Right ventricle myocardium superior (tissue), 1 donor: ENCODE data around the gene ZNF143. TPM values are rescaled to one million over a fixed set of nuclear protein-coding genes. Genes with fewer than 3 reads are reported as not detected.
"Not testable (repeated sequence)": the region's sequence is repeated elsewhere in the genome, so short reads cannot be mapped to it uniquely, and the experiment has no call there.

ENCODE experiments used
- ATAC-seq: fragments of 200-7000 bp; cut with Tn5 transposase; one replicate; pipeline ENCODE4 v1.9.1; 2020; ENCODE audit warnings: mild to moderate bottlenecking; ENCODE audit not compliant: poor library complexity
- DNase-seq: peaks from one replicate; pipeline ENCODE4 v3.0.0-alpha.2; 2020
- intact Hi-C: fragments of 100-400 bp; cut with DNase I; formaldehyde crosslinking; loops from one replicate; pipeline ENCODE4 v1.11.2; 2022
- long read RNA-seq: library from polyadenylated mRNA; unstranded; transcript quantifications from one replicate; pipeline ENCODE4 v2.0.0, GENCODE V29; 2021
- total RNA-seq: library from RNA; stranded (reverse); fragmentation: NEBNext Ultra II Directional; extraction: Animal tissue kit (Norgen Biotek cat#: 25700); gene quantifications from one replicate; pipeline ENCODE4 v1.2.1, GENCODE V29; 2021
- donor health status: DM: no; HTN: yes; CAD: no; lungs with severe emphysema.

The ZNF143 gene
- 25.3 TPM for total RNA-seq
- long read RNA-seq, transcript ZNF143-213 (16 exons, 2,022 nt), result minor isoform, 7 of 29 reads
- long read RNA-seq, transcript ZNF143-203 (16 exons, 2,947 nt), result major isoform, 16 of 29 reads
- long read RNA-seq, partial matches to known transcripts, result 0 of 29 reads
- long read RNA-seq, other reads (novel, unspliced or antisense), result 6 of 29 reads

DNA sequence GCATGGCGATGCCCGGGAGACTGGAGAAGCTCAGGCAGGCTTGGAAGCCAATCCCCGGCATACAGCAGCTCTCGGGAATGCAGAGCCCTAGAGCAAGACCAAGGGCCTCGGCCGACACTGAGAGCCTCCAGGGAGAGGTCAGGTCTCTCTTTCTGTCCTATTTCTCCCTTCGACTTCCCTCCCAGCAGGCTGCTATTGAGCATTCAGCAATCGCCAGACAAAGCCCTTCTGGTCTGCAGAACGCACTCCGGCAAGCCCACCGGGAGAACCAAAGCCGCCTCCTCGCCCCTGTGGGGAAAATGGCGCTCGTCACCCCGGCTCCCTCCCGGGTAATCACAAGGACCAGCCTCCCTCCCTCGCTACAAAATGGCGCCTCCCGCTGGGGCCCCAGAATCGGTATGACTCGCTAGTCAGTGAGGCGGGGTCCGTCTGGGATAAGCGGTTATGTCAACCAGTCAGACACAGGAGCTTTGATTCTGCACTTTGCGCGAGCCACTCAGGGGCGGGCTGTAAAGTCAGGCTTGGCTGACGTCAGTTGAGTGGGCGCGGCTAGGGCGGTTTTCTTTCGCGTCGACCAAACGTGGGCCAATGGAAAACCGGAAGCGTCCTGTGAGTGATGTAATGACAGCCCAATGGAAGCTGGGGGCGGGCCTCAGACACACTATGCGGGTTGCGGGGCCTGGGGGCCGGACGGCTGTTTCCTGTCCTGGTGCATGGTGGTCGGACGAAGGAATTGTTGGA is at the start of gene ZNF143:
Gene ZNF143, plus strand, starts transcription at position 691 of the 741 bp plus-strand sequence. CDS start 10,297 bp downstream, outside the sequence.
- DNase-seq (peak; percentile 100), ATAC-seq (peak; percentile 97)
- intact Hi-C loops, result no loop called here

DNA sequence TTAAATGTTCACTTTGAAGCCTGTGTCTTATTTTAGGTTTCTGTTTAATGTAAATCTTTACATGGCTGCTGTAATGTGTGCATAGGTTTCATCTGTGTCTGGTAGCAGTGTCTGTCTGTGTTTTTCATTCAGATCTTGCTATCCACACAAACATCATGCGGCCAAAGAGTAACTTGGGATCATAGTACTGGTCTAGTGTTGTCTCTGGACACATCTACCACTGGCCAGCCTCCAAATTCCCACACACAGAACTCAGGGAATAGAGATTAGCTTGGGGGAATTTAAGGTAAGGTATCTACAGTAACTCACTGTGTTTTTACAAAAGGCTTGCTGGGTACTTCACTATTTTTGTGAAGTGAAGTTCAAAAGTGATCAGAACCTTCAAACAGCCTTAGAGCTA is 32.1 kb upstream of the ZNF143 start:
- ATAC-seq (no peak), DNase-seq (no peak)
- intact Hi-C loops, result no loop called here

DNA sequence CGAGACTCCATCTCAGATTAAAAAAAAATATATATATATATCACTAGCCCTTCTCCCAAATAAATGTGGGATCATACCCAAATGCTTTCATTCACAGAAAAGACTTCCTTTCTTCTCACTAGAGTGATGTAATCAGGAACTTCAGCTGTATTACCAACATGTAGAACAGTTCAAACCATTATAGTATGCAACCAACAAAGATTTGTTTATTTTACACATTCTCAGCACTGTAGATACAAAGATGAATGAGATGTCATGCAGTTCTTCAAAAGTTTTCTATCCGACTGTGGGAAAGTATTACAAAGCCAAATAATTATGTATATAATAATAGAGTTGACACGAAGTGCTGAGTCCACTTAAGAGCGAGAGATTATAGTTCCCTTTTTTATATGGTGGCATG is 22.2 kb upstream of the ZNF143 start:
- ATAC-seq (no peak), DNase-seq (no peak)
- intact Hi-C loops, result no loop called here

DNA sequence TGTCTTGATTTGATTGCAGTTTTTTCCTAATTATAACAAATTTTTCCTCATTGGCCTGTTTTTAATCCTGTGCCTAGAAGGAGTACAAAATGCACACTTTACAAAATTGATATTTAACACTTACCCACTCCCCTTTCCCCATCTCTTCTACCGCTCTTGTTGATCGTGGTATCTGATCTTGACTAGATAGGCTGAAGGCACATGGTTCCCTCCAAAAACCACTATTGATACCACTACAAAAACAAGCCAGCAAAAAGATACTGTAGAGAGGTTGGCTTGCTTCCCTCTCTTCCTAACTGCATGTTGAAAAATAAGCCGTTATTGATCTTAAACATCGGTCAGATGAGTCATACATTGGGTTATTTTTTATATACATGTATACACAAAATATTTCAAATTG is 14.6 kb upstream of the ZNF143 start:
- intact Hi-C loops, result no loop called here
- DNase-seq, result no peak
- no peak for ATAC-seq

DNA sequence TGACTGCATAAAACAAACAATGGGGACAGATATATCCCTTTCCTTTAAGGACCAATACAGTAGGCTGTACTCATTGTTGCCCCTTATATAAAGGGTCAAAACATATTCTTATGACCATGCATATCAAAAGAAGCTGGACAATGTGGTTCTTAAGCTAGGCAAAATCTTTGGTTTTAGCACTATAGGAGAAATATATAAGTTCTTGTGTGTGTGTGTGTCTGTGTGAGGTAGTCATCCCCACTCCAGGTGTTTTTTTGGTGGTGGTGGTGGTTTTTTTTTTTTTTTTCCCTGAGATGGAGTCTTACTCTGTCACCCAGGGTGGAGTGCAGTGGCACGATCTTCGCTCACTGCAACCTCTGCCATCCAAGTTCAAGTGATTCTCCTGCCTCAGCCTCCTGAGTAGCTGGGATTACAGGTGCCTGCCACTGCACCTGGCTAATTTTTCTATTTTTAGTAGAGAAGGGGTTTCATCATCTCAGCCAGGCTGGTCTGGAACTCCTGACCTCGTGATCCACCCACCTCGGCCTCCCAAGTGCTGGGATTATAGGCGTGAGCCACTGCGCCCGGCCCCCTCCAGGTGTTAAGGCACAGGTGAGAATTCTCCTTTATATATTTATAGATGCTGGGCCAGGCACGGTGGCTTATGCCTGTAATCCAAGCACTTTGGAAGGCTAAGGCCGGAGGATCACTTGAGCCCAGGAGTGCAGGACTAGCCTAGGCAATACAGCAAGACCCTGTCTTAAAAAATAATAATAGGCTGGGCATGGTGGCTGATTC is 12.0 kb upstream of the ZNF143 start:
- DNase-seq, result no peak
- intact Hi-C loops, result no loop called here
- ATAC-seq, result no peak

DNA sequence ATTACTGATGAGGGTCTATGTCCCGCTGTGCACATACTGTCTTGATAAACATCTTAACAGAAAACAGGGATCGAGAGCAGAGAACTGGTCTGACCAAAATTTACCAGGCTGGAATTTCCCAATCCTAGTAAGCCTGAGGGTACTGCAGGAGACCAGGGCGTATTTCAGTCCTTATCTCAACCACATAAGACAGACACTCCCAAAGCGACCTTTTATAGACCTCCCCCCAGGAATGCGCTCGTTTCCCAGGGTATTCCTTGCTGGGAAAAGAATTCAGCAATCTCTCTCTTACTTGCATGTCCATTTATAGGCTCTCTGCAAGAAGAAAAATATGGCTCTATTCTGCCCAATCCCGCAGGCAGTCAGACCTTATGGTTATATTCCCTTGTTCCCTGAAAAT is 8.8 kb upstream of the ZNF143 start:
- ATAC-seq, DNase-seq, intact Hi-C loops: not testable (repeated sequence)

DNA sequence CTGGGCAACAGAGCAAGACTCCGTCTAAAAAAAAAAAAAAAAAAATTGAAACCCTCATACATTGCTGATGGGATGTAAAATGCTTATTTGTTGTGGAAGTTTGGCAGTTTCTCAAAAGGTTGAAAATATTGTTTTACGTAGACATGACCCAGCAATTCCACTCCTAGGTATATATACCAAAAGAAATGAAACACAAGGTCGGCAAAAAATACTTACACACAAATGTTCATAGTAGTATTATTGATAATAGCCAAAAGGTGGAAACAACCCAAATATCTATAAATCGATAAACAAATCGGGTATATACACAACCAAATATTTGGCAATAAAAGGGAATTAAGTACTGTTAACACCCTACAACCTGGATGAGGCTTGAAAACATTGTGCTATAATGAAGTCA is 5.1 kb upstream of the ZNF143 start:
- no peak for ATAC-seq
- no peak for DNase-seq
- intact Hi-C loops, result no loop called here

DNA sequence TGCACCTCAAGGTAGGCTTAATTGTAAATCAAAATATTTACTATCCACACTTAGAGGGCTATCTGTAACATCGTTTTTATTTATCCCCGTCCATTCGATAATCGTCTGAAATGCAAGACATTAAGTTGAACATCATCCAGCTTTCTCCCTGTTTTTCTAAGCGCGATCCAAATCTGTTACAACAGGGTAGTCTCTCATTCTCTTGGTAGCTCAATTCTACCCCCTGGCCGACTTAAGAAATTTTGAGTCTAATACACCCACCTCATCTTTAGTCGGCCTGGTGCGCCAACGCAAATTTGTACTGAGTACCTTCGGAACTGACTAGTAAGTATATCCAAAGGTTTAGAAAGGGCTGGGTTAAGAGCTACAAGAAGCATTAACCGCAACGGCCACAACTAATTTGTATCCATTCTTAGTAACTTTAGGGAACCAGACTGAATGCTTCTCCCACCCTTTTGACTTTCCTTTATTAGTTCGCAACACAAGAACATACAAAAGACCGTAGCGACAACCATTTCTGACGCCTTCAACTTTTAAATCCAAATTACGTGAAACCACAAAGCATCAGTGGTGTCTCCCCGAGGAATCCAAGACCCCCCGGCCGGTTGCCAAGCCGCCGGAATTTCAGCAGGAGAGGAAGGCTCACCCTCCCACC is 1.0 kb upstream of the ZNF143 start:
- intact Hi-C loops, result no loop called here
- no peak for ATAC-seq
- DNase-seq, result peak; percentile 67

DNA sequence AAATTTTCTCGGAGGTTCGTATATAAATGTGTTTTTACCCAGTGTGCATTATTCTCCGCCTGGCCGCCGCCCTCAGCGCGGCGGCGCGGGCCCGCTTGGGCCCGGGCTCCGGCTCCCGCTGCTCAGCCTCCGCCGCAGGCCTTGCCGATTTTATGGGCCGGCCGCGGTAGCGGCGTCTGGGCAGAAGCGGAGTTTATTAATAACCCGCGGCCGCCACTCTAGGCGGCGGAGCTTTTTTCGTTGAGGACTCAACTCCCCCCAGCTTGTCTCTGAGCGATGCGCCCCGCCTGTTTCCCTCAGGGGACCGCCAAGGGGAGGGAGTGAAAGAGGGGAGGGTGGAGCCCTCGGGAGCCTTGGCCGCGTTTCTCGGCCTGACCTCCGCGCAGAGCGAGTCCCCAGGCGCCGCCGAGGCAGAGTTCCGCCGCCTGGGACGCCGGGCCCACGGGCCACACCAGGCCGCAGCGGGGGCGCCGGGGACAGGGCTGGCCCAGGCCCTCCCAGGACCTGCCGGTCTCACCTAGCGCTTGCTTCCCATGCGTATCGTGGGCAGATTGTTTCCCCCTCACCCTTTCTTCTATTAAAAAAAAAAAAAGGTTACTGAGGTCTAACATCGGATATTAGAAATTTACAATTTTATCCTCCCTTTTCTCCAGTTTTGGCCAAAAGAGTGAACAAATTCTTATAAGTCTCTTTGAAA is 399 bp downstream of the ZNF143 start:
- peak; percentile 86 for ATAC-seq
- intact Hi-C loops, result no loop called here
- DNase-seq, result peak; percentile 93

DNA sequence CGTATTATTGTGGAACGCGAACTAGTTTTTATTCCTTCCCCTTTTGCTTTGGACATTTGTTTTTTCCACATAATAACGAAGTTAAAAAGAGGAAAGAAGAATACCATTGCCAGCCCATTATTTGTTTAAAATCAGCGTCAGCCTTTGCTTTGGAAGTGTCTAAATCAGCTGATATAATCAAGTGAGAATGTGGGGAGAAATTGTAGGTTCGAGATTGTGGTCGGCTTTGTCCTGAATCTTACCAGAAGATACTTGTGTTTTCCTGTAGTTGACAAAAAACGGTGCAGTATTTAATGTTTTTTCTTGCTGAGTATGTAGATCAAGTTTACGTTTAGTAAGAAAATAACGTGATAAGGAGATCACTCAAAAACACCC is 935 bp downstream of the ZNF143 start:
- no peak for ATAC-seq
- no peak for DNase-seq
- intact Hi-C loops, result no loop called here

DNA sequence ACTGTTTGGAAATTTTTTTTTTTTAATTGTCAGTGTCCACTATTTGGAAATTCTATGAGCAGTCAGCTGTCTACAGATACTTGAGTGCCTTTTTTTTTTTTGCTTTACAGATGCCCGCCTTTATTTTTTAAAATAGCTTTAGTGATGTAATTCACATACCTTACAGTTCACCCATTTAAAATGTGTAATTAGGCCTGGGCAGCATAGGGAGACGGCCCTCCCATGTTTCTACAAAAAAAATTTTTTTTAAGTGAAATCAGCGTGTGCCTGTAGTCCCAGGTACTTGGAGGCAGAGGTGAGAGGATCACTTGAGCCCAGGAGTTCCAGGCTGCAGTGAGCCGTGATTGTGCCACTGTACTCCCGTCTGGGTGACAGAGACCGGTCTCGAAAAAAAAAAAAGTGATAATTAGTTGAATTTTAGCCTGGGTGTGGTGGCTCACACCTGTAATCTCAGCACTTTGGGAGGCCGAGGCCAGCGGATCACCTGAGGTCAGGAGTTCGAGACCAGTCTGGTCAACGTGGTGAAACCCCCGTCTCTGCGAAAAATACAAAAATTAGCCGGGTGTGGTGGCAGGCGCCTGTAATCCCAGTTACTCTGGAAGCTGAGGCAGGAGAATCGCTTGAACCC is 1.5 kb downstream of the ZNF143 start:
- DNase-seq, result no peak
- ATAC-seq, result no peak
- intact Hi-C loops, result no loop called here

DNA sequence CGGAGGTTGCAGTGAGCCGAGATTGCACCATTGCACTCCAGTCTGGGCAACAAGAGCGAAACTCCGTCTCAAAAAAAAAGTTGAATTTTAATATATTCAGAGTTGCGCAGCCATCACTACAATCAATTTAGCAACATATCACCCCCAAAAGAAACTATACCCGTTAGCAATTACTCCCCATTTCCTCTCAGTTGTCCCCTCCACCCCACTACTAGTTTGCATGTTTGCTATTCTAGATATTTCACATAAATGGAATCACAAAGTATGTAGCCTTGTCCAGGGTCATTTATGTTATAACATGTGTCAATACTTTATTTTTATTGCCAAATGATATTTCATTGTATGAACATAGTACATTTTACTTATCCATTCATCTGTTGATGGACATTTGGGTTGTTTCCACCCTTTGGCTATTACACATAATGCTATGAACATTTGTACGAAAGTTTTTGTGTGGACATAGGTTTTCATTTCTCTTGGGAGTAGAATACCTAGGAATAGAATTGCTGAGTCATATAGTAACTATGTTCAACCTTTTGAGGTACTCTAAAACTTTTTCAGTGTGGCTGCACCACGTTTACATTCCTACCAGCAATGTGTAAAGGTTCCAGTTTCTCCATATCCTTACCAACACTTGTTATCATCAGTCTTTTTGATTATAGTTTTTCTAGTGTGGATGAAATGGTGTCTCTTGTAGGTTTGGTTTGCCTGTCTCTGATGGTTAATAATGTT is 2.2 kb downstream of the ZNF143 start:
- intact Hi-C loops, result no loop called here
- DNase-seq (no peak), ATAC-seq (no peak)

DNA sequence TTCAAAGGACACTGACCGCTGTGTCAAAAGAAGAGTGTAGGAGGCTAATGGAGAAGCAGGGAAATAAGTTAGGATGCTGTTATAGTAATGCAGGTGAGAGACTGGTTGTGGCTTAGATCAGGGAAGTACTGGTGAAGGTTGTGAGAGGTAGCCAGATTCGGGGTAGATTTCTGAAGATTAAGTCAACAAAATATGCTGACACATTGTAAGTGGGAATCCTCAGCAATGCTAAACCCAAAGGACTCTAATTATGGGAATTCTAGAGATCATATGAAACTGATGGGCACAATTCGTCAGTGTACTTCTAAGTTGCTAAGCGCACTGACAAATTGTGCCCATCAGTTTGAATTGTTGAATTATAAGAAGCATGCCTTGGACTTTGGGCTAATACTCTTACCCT is 10.0 kb downstream of the ZNF143 start:
- intact Hi-C loops, result no loop called here
- no peak for ATAC-seq
- DNase-seq, result no peak

DNA sequence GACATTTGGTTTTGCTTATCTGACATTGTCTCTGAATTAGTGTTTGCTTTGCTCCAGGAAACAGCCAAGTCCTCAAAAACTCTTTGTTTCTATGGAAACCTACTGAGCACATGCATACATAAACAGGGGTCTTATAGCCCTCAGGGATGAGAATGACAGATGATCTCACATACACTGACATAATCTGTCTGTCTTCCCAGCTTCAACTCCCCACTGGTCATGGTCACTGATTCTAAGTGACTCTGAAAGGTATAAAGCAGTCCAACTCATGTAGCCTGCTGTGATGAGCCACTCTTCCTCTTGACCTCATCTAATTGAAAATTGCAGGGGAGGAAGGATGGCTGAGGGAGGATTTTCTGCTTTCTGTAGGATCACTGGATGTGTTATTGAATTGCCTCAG is 12.6 kb downstream of the ZNF143 start:
- intact Hi-C loops, result no loop called here
- DNase-seq (no peak), ATAC-seq (no peak)

DNA sequence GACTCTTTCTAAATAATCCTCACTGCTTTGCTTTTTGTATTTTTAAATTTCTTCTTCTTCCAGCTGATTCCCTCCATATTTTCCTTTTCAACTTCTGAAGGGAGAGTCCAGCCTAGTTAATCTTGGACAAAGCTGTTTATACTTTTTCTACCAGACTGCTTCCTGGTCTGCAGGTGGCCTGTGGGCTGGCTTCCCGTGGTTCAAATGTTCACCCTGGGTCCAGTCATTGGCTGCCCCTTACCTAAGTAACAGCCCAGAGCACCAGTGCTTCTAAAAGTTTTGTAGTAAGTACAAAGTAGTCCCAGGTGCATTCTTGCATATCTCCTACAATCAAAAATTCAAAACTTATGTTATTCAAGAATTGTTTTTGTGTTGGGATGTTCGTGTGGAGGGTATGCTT is 19.1 kb downstream of the ZNF143 start:
- no peak for DNase-seq
- ATAC-seq, result no peak
- intact Hi-C loops, result no loop called here

DNA sequence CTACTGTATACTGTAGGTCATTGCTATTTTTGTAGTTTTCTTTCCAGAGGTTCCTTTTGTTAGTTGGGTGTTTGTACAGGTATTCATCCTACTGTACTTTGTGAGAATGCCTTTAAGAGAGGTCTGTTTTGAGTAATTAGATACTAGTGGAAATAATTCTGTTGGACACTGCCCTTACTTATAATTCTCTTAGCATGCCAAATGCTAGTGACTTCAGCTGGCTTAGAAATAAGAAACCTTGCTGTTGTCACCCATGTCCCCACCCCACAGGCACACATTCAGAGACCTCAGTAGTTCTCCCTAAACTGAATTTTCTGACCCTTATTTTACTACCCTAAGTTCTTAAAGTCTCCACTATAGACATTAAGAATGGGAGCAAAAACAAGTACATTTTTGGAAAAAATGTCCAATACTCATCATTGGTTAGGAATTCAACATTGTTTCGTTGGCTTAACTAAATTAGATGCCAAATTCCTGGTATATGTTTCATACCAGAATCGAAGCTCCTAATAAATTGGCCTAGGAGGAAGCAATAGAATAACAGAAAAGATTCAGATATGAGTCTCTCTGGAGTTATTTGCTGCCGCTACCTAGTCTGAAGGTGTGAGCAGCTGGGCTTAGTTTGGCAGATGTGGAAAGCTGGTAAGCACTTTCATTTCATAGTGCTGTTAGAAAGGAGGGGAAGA is 28.4 kb downstream of the ZNF143 start:
- no peak for ATAC-seq
- intact Hi-C loops, result no loop called here
- DNase-seq, result no peak

DNA sequence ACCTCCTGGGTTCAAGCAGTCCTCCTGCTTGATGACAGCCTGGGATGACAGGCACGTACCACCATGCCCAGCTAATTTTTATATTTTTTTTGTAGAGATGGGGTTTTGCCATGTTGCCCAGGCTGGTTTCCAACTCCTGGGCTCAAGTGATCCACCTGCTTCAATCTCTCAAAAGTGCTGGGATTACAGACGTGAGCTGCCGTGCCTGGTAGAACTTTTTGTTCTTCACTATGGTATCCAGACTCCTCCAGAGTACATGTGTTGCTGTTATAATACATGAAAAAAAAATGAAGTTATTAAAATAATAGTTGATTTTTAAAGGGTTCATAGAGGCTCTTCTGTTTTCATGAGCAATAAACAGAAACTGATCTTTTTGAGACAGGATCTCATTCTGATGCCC is 29.6 kb downstream of the ZNF143 start:
- intact Hi-C loops, result no loop called here
- no peak for DNase-seq
- no peak for ATAC-seq
